ENCODE data around the gene RANBP1. TPM values are rescaled to one million over a fixed set of nuclear protein-coding genes. Genes with fewer than 3 reads are reported as not detected.

RANBP1 gene
- total and polyA plus RNA-seq, 2 of the 13 experiments (the other 11 are each of a cell fraction or from before 2014, with no cell fraction given): 181 to 492 TPM

GRCh38 chr22:20157430-20158183, 41.7 kb downstream of the RANBP1 start (continued):
- TF ChIP-seq ZNF687 (CRISPR knock-in tag; IDR thresholded peaks at IDR 0.05): no peak
- TF ChIP-seq ZNF646 (CRISPR knock-in tag; IDR thresholded peaks at IDR 0.05): no peak
- TF ChIP-seq CEBPB (IDR thresholded peaks at IDR 0.05; ENCODE audit: borderline replicate concordance, low read depth, low read length): no peak
- no peak for TF ChIP-seq MYNN (CRISPR knock-in tag; IDR thresholded peaks at IDR 0.05; ENCODE audit: low read depth)
- no peak for TF ChIP-seq ZNF652 (CRISPR knock-in tag; IDR thresholded peaks at IDR 0.05; ENCODE audit: borderline replicate concordance, low read depth)
- no peak for TF ChIP-seq ZNF512B (CRISPR knock-in tag; IDR thresholded peaks at IDR 0.05; ENCODE audit: borderline replicate concordance)
- TF ChIP-seq ZHX2 (IDR thresholded peaks at IDR 0.05; ENCODE audit: low read depth): no peak
- no peak for TF ChIP-seq ZHX2 (CRISPR knock-in tag; IDR thresholded peaks at IDR 0.05; ENCODE audit: borderline replicate concordance)
